H9 (cell line): Measurements from ENCODE around the gene SPAG17. TPM values are rescaled to one million over a fixed set of nuclear protein-coding genes. Genes with fewer than 3 reads are reported as not detected.

Source experiments
- DNase-seq: peaks from one replicate; pipeline ENCODE4 v3.0.0-alpha.2; 2017
- H2AFZ ChIP-seq: one replicate; pipeline ENCODE4 v1.6.1; 2013; ENCODE audit warnings: mild to moderate bottlenecking, low read length, control low read depth, moderate library complexity
- H2AK5ac ChIP-seq: 2 replicates; pipeline ENCODE4 v1.6.1; 2013; ENCODE audit warnings: low read length, control low read depth, mixed read lengths; ENCODE audit not compliant: insufficient read length
- H2BK120ac ChIP-seq: one replicate; pipeline ENCODE4 v1.6.1; 2013; ENCODE audit warnings: low read depth, mild to moderate bottlenecking, low read length, control low read depth, inconsistent platforms; ENCODE audit not compliant: poor library complexity, severe bottlenecking
- H2BK12ac ChIP-seq: 2 replicates; pipeline ENCODE4 v1.6.1; 2013; ENCODE audit warnings: low read length, control low read depth, mixed read lengths, low read depth; ENCODE audit not compliant: insufficient read length
- H2BK15ac ChIP-seq: 2 replicates; pipeline ENCODE4 v1.6.1; 2013; ENCODE audit warnings: low read depth, low read length, control low read depth
- H2BK20ac ChIP-seq: one replicate; pipeline ENCODE4 v1.6.1; 2013; ENCODE audit warnings: low read depth, mild to moderate bottlenecking, low read length, control low read depth, inconsistent platforms; ENCODE audit not compliant: poor library complexity, severe bottlenecking
- H2BK5ac ChIP-seq: 2 replicates; pipeline ENCODE4 v1.6.1; 2013; ENCODE audit warnings: low read length, control low read depth, mixed read lengths; ENCODE audit not compliant: insufficient read length
- H3K14ac ChIP-seq: 2 replicates; pipeline ENCODE4 v1.6.1; 2013; ENCODE audit warnings: low read length, control low read depth; ENCODE audit not compliant: insufficient read depth
- H3K18ac ChIP-seq: 2 replicates; pipeline ENCODE4 v1.6.1; 2013; ENCODE audit warnings: low read depth, mild to moderate bottlenecking, mixed read lengths, low read length, control low read depth; ENCODE audit not compliant: insufficient read length
- H3K23ac ChIP-seq: 2 replicates; pipeline ENCODE4 v1.6.1; 2013; ENCODE audit warnings: low read length, control low read depth, mixed read lengths, low read depth; ENCODE audit not compliant: insufficient read length
- H3K23me2 ChIP-seq: 2 replicates; pipeline ENCODE4 v1.6.1; 2013; ENCODE audit warnings: low read depth, mild to moderate bottlenecking, mixed read lengths, low read length, control low read depth; ENCODE audit not compliant: insufficient read length, poor library complexity, severe bottlenecking
- H3K27ac ChIP-seq: 2 replicates; pipeline ENCODE4 v1.5.1; 2013; ENCODE audit warnings: low read length, control low read depth, mixed read lengths, low read depth; ENCODE audit not compliant: insufficient read length
- H3K27me3 ChIP-seq: 2 replicates; pipeline ENCODE4 v1.6.1; 2013; ENCODE audit warnings: low read length, control low read depth, inconsistent platforms; ENCODE audit not compliant: insufficient read depth
- H3K4ac ChIP-seq: 2 replicates; pipeline ENCODE4 v1.6.1; 2013; ENCODE audit warnings: low read depth, mild to moderate bottlenecking, control low read depth, inconsistent platforms, low read length, moderate library complexity
- H3K4me1 ChIP-seq: 2 replicates; pipeline ENCODE4 v1.6.1; 2013; ENCODE audit warnings: low read length, control low read depth, inconsistent platforms; ENCODE audit not compliant: insufficient read depth
- H3K4me2 ChIP-seq: 2 replicates; pipeline ENCODE4 v1.6.1; 2013; ENCODE audit warnings: low read length, control low read depth, mixed read lengths; ENCODE audit not compliant: insufficient read length, insufficient read depth
- H3K56ac ChIP-seq: 2 replicates; pipeline ENCODE4 v1.6.1; 2013; ENCODE audit warnings: low read depth, mild to moderate bottlenecking, mixed read lengths, low read length, control low read depth; ENCODE audit not compliant: insufficient read length
- H3K79me1 ChIP-seq: 2 replicates; pipeline ENCODE4 v1.6.1; 2013; ENCODE audit warnings: low read depth, mild to moderate bottlenecking, moderate library complexity, low read length, control low read depth, inconsistent platforms; ENCODE audit not compliant: insufficient read depth, poor library complexity, severe bottlenecking
- H3K79me2 ChIP-seq: 2 replicates; pipeline ENCODE4 v1.6.1; 2013; ENCODE audit warnings: low read length, control low read depth, inconsistent platforms; ENCODE audit not compliant: insufficient read depth
- H3K9ac ChIP-seq: 2 replicates; pipeline ENCODE4 v1.6.1; 2013; ENCODE audit warnings: low read length, control low read depth, mixed read lengths; ENCODE audit not compliant: insufficient read length; ENCODE audit errors: extremely low read depth
- H3K9me3 ChIP-seq: one replicate; pipeline ENCODE4 v1.6.1; 2013; ENCODE audit warnings: low read depth, low read length, inconsistent platforms; ENCODE audit not compliant: control insufficient read depth
- H3T11ph ChIP-seq: one replicate; pipeline ENCODE4 v1.6.1; 2013; ENCODE audit warnings: mild to moderate bottlenecking, low read length, control low read depth, inconsistent platforms
- H4K20me1 ChIP-seq: one replicate; pipeline ENCODE4 v1.6.1; 2013; ENCODE audit not compliant: control insufficient read depth, insufficient read length, insufficient read depth
- H4K5ac ChIP-seq: 2 replicates; pipeline ENCODE4 v1.6.1; 2013; ENCODE audit warnings: low read depth, mild to moderate bottlenecking, mixed read lengths, low read length, control low read depth; ENCODE audit not compliant: insufficient read length
- H4K8ac ChIP-seq: replicated peaks from 2 replicates; pipeline ENCODE4 v1.6.1; 2013; ENCODE audit warnings: low read length, control low read depth, mixed read lengths, low read depth; ENCODE audit not compliant: insufficient read length
- H4K91ac ChIP-seq: 2 replicates; pipeline ENCODE4 v1.6.1; 2013; ENCODE audit warnings: low read depth, mild to moderate bottlenecking, moderate library complexity, mixed read lengths, low read length, control low read depth; ENCODE audit not compliant: insufficient read length
- H3K27ac Mint-ChIP-seq, 3 experiments: 2 replicates in 2 of 3; 3 replicates in 1 of 3; pipeline ENCODE4 v1.8.0; 2020 to 2021; ENCODE audit warnings: mixed read lengths in 3 of 3, mild to moderate bottlenecking in 1 of 3, moderate library complexity in 1 of 3
- H3K27me3 Mint-ChIP-seq: 2 replicates; pipeline ENCODE4 v1.8.0; 2021; ENCODE audit warnings: low read depth, mild to moderate bottlenecking, moderate library complexity, mixed read lengths
- H3K36me3 Mint-ChIP-seq, 3 experiments: 2 replicates in 2 of 3; 3 replicates in 1 of 3; pipeline ENCODE4 v1.8.0; 2020 to 2021; ENCODE audit warnings: low read depth in 3 of 3, mixed read lengths in 3 of 3; ENCODE audit not compliant: insufficient read depth in 1 of 3
- H3K4me1 Mint-ChIP-seq, 2 experiments: 2 replicates each; pipeline ENCODE4 v1.8.0; 2020; ENCODE audit warnings: mixed read lengths in 2 of 2
- H3K4me3 Mint-ChIP-seq, 2 experiments: 2 replicates in 1 of 2; 3 replicates in 1 of 2; pipeline ENCODE4 v1.8.0; 2020 to 2021; ENCODE audit warnings: mild to moderate bottlenecking in 2 of 2, mixed read lengths in 2 of 2, moderate library complexity in 1 of 2
- H3K9me3 Mint-ChIP-seq, 2 experiments: 2 replicates in 1 of 2; 3 replicates in 1 of 2; pipeline ENCODE4 v1.8.0; 2020; ENCODE audit warnings: mild to moderate bottlenecking in 2 of 2, mixed read lengths in 2 of 2, moderate library complexity in 1 of 2
- WGBS: extraction: QIAGEN DNeasy Blood & Tissue Kit; methylation state at CpG from one replicate; pipeline ENCODE4 v1.1.7; 2013; ENCODE audit warnings: missing lambda C conversion rate, low lambda C conversion rate, mixed read lengths; ENCODE audit not compliant: insufficient read length; ENCODE audit errors: extremely low coverage; 5-methylcytosine and 5-hydroxymethylcytosine counted together
- total RNA-seq: library from RNA; stranded (reverse); gene quantifications from 2 replicates; pipeline ENCODE4 v1.2.1, GENCODE V29; 2021
- TF ChIP-seq, protein P1 (sequence below): fragments of 200-600 bp; sonication (generic); conservative IDR thresholded peaks from 3 replicates; pipeline ENCODE4 v1.8.0; 2021; ENCODE audit warnings: antibody characterized with exemption, mild to moderate bottlenecking

The SPAG17 gene
- total RNA-seq, 1 experiment from 2014 or later: 0.37 TPM

DNA sequence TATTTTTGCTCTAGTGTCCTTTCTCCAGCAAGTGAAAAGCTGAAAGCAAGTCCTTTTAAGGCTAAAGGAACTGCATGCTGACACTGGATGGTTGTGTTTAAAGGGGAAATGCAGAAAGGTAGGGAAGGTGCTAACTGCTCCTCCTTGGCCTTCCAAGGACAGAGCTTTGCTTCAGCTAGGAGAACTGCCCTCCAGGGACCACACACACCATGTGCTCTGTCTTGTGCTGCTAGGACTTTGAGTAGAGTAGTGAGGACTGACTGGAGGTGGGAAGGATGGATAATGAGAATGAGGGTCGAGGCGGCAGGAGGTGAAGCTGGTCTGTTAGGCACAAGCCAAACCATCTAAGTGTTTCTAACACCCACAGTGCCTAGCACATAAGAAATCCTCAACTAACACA is 177.6 kb downstream of the SPAG17 start:
- no CpG with 5 or more reads among the region's 2 CpGs for WGBS
- H3K23me2 ChIP-seq: no peaks in the 10 kb centered on the region

More for the DNA sequence above, 177.6 kb downstream of the SPAG17 start:
- no peaks in the 10 kb centered on the region for H3K9me3 ChIP-seq
- no peak overlapping the region for H2AK5ac ChIP-seq
- no peak overlapping the region for H2BK5ac ChIP-seq
- Mint-ChIP-seq H3K4me3 (no peak overlapping the region), H3K36me3 (no peaks in the 10 kb centered on the region), H3K27me3 (no peaks in the 10 kb centered on the region), H3K4me1 (peaks cover 0 to 7% of the 10 kb centered on the region in 2 experiments; a peak in 1 of 4 replicates), H3K27ac (no peak overlapping the region), H3K9me3 (peaks cover 0 to 11% of the 10 kb centered on the region in 2 experiments; a peak in 1 of 5 replicates)
- H2BK120ac ChIP-seq: no peak overlapping the region
- no peaks in the 10 kb centered on the region for H3K79me2 ChIP-seq
- no peaks in the 10 kb centered on the region for H3K27me3 ChIP-seq
- H2BK20ac ChIP-seq: no peak overlapping the region
- H3K4ac ChIP-seq: no peak overlapping the region
- no peak overlapping the region for H3K27ac ChIP-seq
- H2BK12ac ChIP-seq: no peak overlapping the region
- no peak overlapping the region for H3K9ac ChIP-seq
- H3K79me1 ChIP-seq: no peaks in the 10 kb centered on the region
- no peak overlapping the region for H4K8ac ChIP-seq
- DNase-seq: no peak
- H3K18ac ChIP-seq: no peak overlapping the region
- H4K5ac ChIP-seq: no peak overlapping the region
- H4K20me1 ChIP-seq: no peaks in the 10 kb centered on the region
- H3K14ac ChIP-seq: no peak overlapping the region
- H2AFZ ChIP-seq: no peak overlapping the region
- H4K91ac ChIP-seq: no peak overlapping the region
- no peak overlapping the region for H2BK15ac ChIP-seq
- TF ChIP-seq, protein P1, sequence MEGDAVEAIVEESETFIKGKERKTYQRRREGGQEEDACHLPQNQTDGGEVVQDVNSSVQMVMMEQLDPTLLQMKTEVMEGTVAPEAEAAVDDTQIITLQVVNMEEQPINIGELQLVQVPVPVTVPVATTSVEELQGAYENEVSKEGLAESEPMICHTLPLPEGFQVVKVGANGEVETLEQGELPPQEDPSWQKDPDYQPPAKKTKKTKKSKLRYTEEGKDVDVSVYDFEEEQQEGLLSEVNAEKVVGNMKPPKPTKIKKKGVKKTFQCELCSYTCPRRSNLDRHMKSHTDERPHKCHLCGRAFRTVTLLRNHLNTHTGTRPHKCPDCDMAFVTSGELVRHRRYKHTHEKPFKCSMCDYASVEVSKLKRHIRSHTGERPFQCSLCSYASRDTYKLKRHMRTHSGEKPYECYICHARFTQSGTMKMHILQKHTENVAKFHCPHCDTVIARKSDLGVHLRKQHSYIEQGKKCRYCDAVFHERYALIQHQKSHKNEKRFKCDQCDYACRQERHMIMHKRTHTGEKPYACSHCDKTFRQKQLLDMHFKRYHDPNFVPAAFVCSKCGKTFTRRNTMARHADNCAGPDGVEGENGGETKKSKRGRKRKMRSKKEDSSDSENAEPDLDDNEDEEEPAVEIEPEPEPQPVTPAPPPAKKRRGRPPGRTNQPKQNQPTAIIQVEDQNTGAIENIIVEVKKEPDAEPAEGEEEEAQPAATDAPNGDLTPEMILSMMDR: no peak
- H3K56ac ChIP-seq: no peak overlapping the region
- no peak overlapping the region for H3T11ph ChIP-seq
- H3K4me1 ChIP-seq: no peaks in the 10 kb centered on the region
- no peak overlapping the region for H3K4me2 ChIP-seq
- H3K23ac ChIP-seq: no peak overlapping the region
